ENCODE data around the gene DNAH17.

DNA sequence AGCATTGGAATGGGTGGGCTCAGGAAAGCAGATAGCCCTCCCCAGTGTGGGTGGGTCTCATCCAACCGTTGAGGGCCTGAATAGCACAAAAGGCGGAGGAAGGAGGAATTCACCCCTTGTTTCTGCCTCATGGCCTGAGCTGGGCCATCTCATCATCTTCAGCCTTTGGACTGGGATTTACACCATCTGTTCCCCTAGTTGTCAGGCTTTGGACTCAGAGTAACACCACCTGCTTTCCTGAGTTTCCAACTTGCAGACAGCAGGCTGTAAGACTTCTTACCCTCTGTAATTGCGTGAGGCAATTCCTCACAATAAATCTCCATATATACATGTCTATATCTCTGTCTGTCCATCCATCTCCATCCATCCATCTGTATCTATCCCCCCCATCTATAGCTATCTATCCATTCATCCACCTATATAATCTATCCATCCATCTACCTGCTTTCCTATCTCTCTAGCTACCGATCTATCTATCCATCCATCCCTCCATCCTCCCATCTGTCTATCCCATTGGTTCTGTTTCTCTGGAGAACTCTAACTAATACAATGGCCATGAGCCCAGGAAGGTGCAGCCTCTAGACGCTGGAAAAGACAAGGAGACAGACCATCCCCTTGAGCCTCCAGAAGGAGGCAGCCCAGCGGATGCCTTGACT lies 21.3 kb downstream of the DNAH17 start:
- TF ChIP-seq OSR1 (CRISPR knock-in tag; IDR thresholded peaks at IDR 0.05): no peak
- no peak for TF ChIP-seq ZFP3 (CRISPR knock-in tag; IDR thresholded peaks at IDR 0.05)
- TF ChIP-seq ZC3H10 (CRISPR knock-in tag; IDR thresholded peaks at IDR 0.05): no peak
- no peak for TF ChIP-seq SNAI2 (CRISPR knock-in tag; IDR thresholded peaks at IDR 0.05)
- no peak for TF ChIP-seq RARB (CRISPR knock-in tag; IDR thresholded peaks at IDR 0.05)

Measured in SK-N-SH treated with all-trans-retinoic acid at 6 μM for 48 hours (cell line).